GM23248 (cell line): Measurements from ENCODE around the gene OSCAR.

ENCODE experiments used
- EZH2 ChIP-seq: fragments of 200-600 bp; sonication (generic); IDR thresholded peaks from 2 replicates; pipeline ENCODE4 v1.6.1; 2018; ENCODE audit warnings: antibody characterized with exemption, mild to moderate bottlenecking; ENCODE audit not compliant: insufficient read depth, poor library complexity, severe bottlenecking
- EZH2phosphoT487 ChIP-seq: fragments of 200-600 bp; sonication (generic); IDR thresholded peaks from 2 replicates; pipeline ENCODE4 v1.6.1; 2018; ENCODE audit warnings: antibody characterized with exemption, moderate library complexity, mild to moderate bottlenecking, low read depth; ENCODE audit not compliant: insufficient read depth

- no peak for TF ChIP-seq EZH2phosphoT487
- no peak for TF ChIP-seq EZH2
These were observed 54.8 kb downstream of the OSCAR start for GRCh38 chr19:54045771-54046170.
